Islet precursor cell (in vitro differentiated cells): ENCODE data around the gene PNPLA4.

Experiments
- DNase-seq: peaks from one replicate; pipeline ENCODE4 v3.0.0-alpha.2; 2018

The PNPLA4 gene

GRCh38 chrX:7927259-7928167 lies at the start of gene PNPLA4:
Gene PNPLA4, minus strand, starts transcription at chrX:7927413. Its CDS starts 1,294 bp downstream, at chrX:7926119.
- DNase-seq, result peak; percentile 89

- peak; percentile 74 for DNase-seq
Observed at GRCh38 chrX:7972586-7972985, 45.4 kb upstream of the PNPLA4 start.

- no peak for DNase-seq
Observed at GRCh38 chrX:7970428-7970827, 43.2 kb upstream of the PNPLA4 start.

- DNase-seq, result no peak
Observed at GRCh38 chrX:7965436-7965835, 38.2 kb upstream of the PNPLA4 start.

GRCh38 chrX:7960246-7960645 lies 33.0 kb upstream of the PNPLA4 start:
- no peak for DNase-seq

- DNase-seq, result no peak
Observed at GRCh38 chrX:7953446-7953845, 26.2 kb upstream of the PNPLA4 start.

- no peak for DNase-seq
Observed at GRCh38 chrX:7950865-7951264, 23.7 kb upstream of the PNPLA4 start.

- DNase-seq, result no peak
Observed at GRCh38 chrX:7948483-7948882, 21.3 kb upstream of the PNPLA4 start.

- no peak for DNase-seq
Observed at GRCh38 chrX:7946960-7947359, 19.7 kb upstream of the PNPLA4 start.

- DNase-seq, result no peak
Observed at GRCh38 chrX:7943600-7944245, 16.5 kb upstream of the PNPLA4 start.

- no peak for DNase-seq
Observed at GRCh38 chrX:7941390-7942042, 14.3 kb upstream of the PNPLA4 start.

GRCh38 chrX:7934026-7934425 lies 6.8 kb upstream of the PNPLA4 start:
- DNase-seq, result no peak

GRCh38 chrX:7926914-7927258 lies 327 bp downstream of the PNPLA4 start:
- no peak for DNase-seq

GRCh38 chrX:7926501-7926900 lies 712 bp downstream of the PNPLA4 start:
- no peak for DNase-seq

GRCh38 chrX:7925867-7926472 lies 1.2 kb downstream of the PNPLA4 start:
- peak; percentile 76 for DNase-seq

GRCh38 chrX:7921750-7922149 lies 5.5 kb downstream of the PNPLA4 start:
- DNase-seq, result no peak

GRCh38 chrX:7908821-7909220 lies 18.4 kb downstream of the PNPLA4 start:
- no peak for DNase-seq

- DNase-seq, result no peak
Observed at GRCh38 chrX:7904562-7904961, 22.7 kb downstream of the PNPLA4 start.

- no peak for DNase-seq
Observed at GRCh38 chrX:7891928-7892327, 35.3 kb downstream of the PNPLA4 start.

GRCh38 chrX:7889680-7890079 lies 37.5 kb downstream of the PNPLA4 start:
- no peak for DNase-seq

GRCh38 chrX:7889135-7889534 lies 38.1 kb downstream of the PNPLA4 start:
- DNase-seq, result no peak

- DNase-seq, result no peak
Observed at GRCh38 chrX:7876957-7877356, 50.3 kb downstream of the PNPLA4 start.

- no peak for DNase-seq
Observed at GRCh38 chrX:7872042-7872441, 55.2 kb downstream of the PNPLA4 start.
